Measurements from ENCODE around the gene TICRR. TPM values are rescaled to one million over a fixed set of nuclear protein-coding genes. Genes with fewer than 3 reads are reported as not detected.

Gene TICRR
- total and polyA plus RNA-seq, 3 experiments from 2014 or later, result 14.0 TPM; not detected in 1

DNA sequence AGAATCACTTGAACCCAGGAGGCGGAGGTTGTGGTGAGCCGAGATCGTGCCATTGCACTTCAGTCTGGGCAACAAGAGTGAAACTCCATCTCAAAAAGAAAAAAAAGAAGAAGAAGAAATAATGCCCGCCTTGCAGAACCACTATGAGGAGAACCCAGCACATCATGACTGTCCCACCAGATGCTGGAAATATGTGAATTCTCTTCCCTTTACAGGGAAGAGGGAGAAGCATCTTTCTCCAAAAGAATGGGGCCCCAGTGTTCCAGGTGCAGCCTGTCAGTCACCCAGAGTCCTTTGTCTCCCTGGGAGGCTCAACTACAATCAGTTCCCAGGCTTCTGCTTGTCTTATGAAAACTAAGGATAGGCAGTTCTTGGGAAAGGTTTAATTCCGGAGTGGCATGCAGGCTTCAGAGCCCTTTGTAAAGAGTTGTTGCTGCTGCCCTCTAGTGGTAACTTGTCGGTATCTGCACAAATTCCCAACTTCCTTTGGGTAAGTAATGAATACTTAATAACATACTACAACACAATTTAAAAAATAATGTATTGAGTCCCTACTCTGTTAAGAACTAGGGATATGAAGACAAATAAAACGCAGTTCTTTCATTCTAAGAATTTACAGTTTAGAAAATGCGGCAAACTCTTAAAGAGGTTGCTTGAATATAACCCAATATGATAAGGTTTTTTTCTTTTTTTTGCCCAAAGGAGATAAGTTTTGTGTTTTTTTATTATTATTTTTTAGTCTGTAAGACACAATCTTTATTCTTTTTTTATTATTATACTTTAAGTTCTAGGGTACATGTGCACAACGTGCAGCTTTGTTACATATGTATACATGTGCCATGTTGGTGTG lies 18.6 kb upstream of the TICRR start:
- Histone ChIP-seq H3K36me3 (ENCODE audit: insufficient read depth, low read length) (no peaks in the 10 kb centered on the region), H3K4me1 (ENCODE audit: insufficient read depth, low read length) (no peaks in the 10 kb centered on the region), H3K27me3 (ENCODE audit: insufficient read depth, low read length, poor library complexity, severe bottlenecking) (peaks cover 3% of the 10 kb centered on the region), H3K27ac (ENCODE audit: low read depth, low read length) (no peak overlapping the region), H3K9me3 (ENCODE audit: low read length) (no peaks in the 10 kb centered on the region), H3K4me3 (ENCODE audit: low read length) (no peak overlapping the region)
- H3K27me3 Mint-ChIP-seq, result peaks cover 8 to 16% of the 10 kb centered on the region in 2 donors
- no peak overlapping the region for H3K4me3 Mint-ChIP-seq
- H3K9me3 Mint-ChIP-seq, result no peaks in the 10 kb centered on the region
- no peaks in the 10 kb centered on the region for H3K36me3 Mint-ChIP-seq
- H3K27ac Mint-ChIP-seq, result no peak overlapping the region
- DNase-seq, result peak; percentile 14 to 57 (median 24)
- H3K4me1 Mint-ChIP-seq, result no peaks in the 10 kb centered on the region
- POLR2A ChIA-PET, result no interaction called here
- CTCF ChIA-PET, result no interaction called here

DNA sequence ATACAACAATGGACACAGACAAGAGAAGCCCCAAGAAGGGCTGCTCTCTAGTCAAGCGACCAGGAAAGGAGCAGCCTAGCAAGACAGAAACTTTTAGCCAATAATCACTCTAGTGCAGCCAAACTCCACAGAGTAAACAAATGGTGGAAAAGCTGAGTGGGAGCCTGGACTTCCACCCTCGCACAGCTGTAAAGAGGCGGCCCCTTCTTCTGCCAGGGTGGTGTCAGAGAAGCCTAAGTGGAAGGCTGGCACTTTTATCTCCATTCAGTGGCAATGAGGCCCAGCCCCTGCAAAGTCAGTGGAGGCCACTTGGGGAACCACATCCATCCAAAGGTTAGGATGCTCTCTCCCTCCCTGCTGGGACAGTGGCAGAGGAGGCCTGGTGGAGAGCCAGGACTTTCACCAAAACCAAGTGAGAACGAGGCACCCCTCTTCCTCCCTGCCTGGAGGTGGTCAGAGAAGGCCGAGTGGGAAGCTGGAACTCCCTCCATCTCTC lies 15.5 kb upstream of the TICRR start:
- H3K27ac Mint-ChIP-seq, result no peak overlapping the region
- no peaks in the 10 kb centered on the region for H3K9me3 Mint-ChIP-seq
- H3K9me3 ChIP-seq (ENCODE audit: low read length), result no peaks in the 10 kb centered on the region
- peaks cover 3% of the 10 kb centered on the region for H3K27me3 ChIP-seq (ENCODE audit: insufficient read depth, low read length, poor library complexity, severe bottlenecking)
- no peak overlapping the region for H3K4me3 ChIP-seq (ENCODE audit: low read length)
- no peaks in the 10 kb centered on the region for H3K36me3 ChIP-seq (ENCODE audit: insufficient read depth, low read length)
- ChIA-PET CTCF (no interaction called here), POLR2A (no interaction called here)
- DNase-seq, result no peak
- no peaks in the 10 kb centered on the region for H3K36me3 Mint-ChIP-seq
- peaks cover 8 to 20% of the 10 kb centered on the region in 2 donors for H3K27me3 Mint-ChIP-seq
- H3K4me3 Mint-ChIP-seq, result no peak overlapping the region
- H3K4me1 Mint-ChIP-seq, result no peaks in the 10 kb centered on the region
- no peak overlapping the region for H3K27ac ChIP-seq (ENCODE audit: low read depth, low read length)
- no peaks in the 10 kb centered on the region for H3K4me1 ChIP-seq (ENCODE audit: insufficient read depth, low read length)

DNA sequence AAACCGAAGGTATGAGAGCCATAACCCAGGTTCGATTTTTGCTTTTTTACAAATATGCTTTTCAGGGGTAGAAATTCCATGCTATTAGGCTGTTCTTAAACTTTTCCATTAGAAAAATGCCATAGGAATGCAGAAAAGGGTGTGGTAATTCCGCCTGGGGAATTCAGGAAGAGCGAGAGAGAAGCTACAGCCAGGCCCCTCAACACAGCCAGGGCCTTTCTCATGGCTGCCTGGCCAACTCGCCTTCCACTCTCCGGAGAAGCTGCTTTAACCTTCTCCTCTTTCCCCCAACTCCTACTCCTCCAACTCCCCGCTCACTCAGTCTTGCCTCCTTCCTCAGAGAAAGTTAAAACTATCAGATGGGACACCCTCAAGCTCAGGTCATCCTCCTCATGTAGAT lies 9.1 kb upstream of the TICRR start:
- H3K27me3 ChIP-seq (ENCODE audit: insufficient read depth, low read length, poor library complexity, severe bottlenecking), result no peaks in the 10 kb centered on the region
- H3K9me3 ChIP-seq (ENCODE audit: low read length), result no peaks in the 10 kb centered on the region
- Mint-ChIP-seq H3K27me3 (peaks cover 7 to 39% of the 10 kb centered on the region in 2 donors), H3K27ac (no peak overlapping the region), H3K4me3 (no peak overlapping the region), H3K9me3 (peaks cover 0 to 3% (median 0%) of the 10 kb centered on the region in 5 donors), H3K4me1 (no peaks in the 10 kb centered on the region), H3K36me3 (peaks cover 0 to 7% (median 0%) of the 10 kb centered on the region in 3 donors)
- no peak overlapping the region for H3K27ac ChIP-seq (ENCODE audit: low read depth, low read length)
- H3K4me3 ChIP-seq (ENCODE audit: low read length), result no peak overlapping the region
- POLR2A ChIA-PET, result no interaction called here
- no peaks in the 10 kb centered on the region for H3K4me1 ChIP-seq (ENCODE audit: insufficient read depth, low read length)
- DNase-seq, result no peak
- CTCF ChIA-PET, result no interaction called here
- no peaks in the 10 kb centered on the region for H3K36me3 ChIP-seq (ENCODE audit: insufficient read depth, low read length)

DNA sequence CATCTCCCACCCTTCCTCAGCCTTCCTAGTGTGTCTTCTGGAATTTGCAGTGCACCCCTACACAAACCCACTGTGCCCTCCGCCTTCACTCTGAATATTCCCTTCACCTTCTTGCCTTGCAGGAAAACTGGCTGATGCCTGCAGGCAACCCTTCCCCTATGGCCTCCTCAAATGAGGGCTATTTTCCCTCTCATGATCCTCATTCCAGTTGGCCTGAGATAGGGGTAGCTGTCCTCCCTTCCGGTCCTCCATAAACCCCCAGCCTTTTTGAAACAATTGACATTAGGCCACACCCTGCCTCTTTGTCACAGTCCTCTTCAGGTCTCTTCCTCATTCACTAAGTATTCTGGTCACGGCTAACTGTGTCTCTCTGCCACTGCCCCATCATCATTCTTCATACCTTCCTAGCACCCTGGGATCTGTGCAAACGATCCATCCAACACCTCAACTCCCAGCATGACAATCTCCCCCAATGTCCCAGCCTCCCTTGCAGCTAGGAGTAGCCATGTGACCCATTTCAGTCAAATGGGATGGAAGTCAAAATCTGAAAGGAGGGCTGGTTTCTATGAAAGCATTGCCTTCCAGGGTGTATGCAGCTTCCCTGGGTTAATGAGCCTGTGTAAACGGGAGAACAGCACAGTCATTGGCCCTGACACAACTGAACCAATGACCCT lies 8.5 kb upstream of the TICRR start:
- Mint-ChIP-seq H3K4me3 (no peak overlapping the region), H3K36me3 (peaks cover 0 to 7% (median 0%) of the 10 kb centered on the region in 3 donors), H3K27ac (peak overlapping the region in 1 of 8 donors; percentile 39), H3K27me3 (peaks cover 13 to 43% of the 10 kb centered on the region in 2 donors), H3K9me3 (peaks cover 0 to 3% (median 0%) of the 10 kb centered on the region in 5 donors), H3K4me1 (no peaks in the 10 kb centered on the region)
- Histone ChIP-seq H3K27me3 (ENCODE audit: insufficient read depth, low read length, poor library complexity, severe bottlenecking) (no peaks in the 10 kb centered on the region), H3K9me3 (ENCODE audit: low read length) (no peaks in the 10 kb centered on the region), H3K36me3 (ENCODE audit: insufficient read depth, low read length) (no peaks in the 10 kb centered on the region), H3K27ac (ENCODE audit: low read depth, low read length) (no peak overlapping the region), H3K4me1 (ENCODE audit: insufficient read depth, low read length) (no peaks in the 10 kb centered on the region), H3K4me3 (ENCODE audit: low read length) (no peak overlapping the region)
- POLR2A ChIA-PET, result no interaction called here
- no peak for DNase-seq
- CTCF ChIA-PET, result no interaction called here

DNA sequence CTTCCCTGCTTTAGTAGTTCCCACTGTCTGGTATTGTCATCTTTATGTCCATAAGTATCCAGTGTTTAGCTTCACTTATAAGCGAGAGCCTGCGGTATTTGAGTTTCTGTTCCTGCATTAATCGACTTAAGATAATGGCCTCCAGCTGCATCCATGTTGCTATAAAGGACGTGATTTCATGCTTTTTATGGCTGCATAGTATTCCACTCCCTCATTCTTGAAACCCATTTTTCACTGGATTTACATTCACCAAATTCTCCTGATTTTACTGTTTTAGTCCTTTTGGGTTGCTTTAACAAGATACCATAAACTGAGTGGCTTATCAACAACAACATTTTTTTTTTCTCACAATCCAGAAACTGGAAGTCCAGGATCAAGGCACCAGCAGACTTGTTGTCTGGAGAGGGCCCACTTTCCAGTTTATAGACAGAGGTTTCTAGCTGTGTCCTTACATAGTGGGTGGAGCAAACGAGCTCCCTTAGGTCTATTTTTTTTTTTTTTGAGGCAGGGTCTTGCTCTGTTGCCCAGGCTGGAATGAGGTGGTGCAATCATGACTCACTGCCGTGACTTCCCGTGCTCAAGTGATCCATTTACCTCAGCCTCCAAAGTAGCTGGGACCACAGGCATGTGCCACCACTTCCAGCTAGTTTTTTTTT lies 6.1 kb upstream of the TICRR start:
- CTCF ChIA-PET, result no interaction called here
- H3K4me1 ChIP-seq (ENCODE audit: insufficient read depth, low read length), result no peaks in the 10 kb centered on the region
- POLR2A ChIA-PET, result no interaction called here
- no peaks in the 10 kb centered on the region for H3K36me3 ChIP-seq (ENCODE audit: insufficient read depth, low read length)
- Mint-ChIP-seq H3K4me1 (no peaks in the 10 kb centered on the region), H3K9me3 (peaks cover 0 to 3% (median 0%) of the 10 kb centered on the region in 5 donors), H3K36me3 (peaks cover 0 to 7% (median 0%) of the 10 kb centered on the region in 3 donors), H3K27me3 (peaks cover 18 to 52% of the 10 kb centered on the region in 2 donors), H3K4me3 (no peak overlapping the region), H3K27ac (no peak overlapping the region)
- H3K9me3 ChIP-seq (ENCODE audit: low read length), result no peaks in the 10 kb centered on the region
- no peak overlapping the region for H3K27ac ChIP-seq (ENCODE audit: low read depth, low read length)
- no peak overlapping the region for H3K4me3 ChIP-seq (ENCODE audit: low read length)
- H3K27me3 ChIP-seq (ENCODE audit: insufficient read depth, low read length, poor library complexity, severe bottlenecking), result no peaks in the 10 kb centered on the region
- no peak for DNase-seq

DNA sequence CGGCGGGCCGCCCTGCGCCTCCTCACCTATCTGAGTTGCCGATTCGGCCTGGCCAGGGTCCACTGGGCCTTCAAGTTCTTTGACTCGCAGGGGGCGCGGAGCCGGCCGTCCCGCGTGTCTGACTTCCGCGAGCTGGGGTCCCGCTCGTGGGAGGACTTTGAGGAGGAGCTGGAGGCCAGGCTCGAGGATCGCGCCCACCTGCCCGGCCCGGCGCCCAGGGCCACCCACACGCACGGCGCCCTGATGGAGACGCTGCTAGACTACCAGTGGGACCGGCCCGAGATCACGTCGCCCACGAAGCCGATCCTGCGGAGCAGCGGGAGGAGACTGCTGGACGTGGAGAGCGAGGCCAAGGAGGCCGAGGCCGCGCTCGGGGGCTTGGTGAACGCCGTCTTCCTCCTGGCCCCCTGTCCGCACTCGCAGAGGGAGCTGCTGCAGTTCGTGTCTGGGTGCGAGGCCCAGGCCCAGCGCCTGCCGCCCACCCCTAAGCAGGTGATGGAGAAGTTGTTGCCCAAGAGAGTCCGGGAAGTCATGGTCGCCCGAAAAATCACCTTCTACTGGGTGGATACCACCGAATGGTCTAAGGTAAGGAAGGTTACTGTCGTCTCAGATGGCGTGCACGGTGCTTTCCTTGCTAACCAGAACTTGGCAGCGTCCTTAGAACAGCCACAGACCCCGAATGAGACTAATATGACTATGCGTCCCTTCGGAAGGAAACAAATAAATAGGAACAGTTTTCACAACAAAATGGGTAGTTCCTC lies 567 bp downstream of the TICRR start:
- Histone ChIP-seq H3K27me3 (ENCODE audit: insufficient read depth, low read length, poor library complexity, severe bottlenecking) (no peaks in the 10 kb centered on the region), H3K27ac (ENCODE audit: low read depth, low read length) (peak overlapping the region; percentile 61), H3K36me3 (ENCODE audit: insufficient read depth, low read length) (no peaks in the 10 kb centered on the region), H3K4me1 (ENCODE audit: insufficient read depth, low read length) (no peaks in the 10 kb centered on the region), H3K4me3 (ENCODE audit: low read length) (peak overlapping the region; percentile 91), H3K9me3 (ENCODE audit: low read length) (no peaks in the 10 kb centered on the region)
- Mint-ChIP-seq H3K9me3 (no peaks in the 10 kb centered on the region), H3K4me3 (peak overlapping the region; percentile 83 to 90 (median 84)), H3K36me3 (peaks cover 0 to 3% (median 0%) of the 10 kb centered on the region in 3 donors), H3K27ac (peak overlapping the region in 5 of 8 donors; percentile 23 to 70 (median 64)), H3K27me3 (peaks cover 11 to 18% of the 10 kb centered on the region in 2 donors), H3K4me1 (peaks cover 9 to 33% (median 17%) of the 10 kb centered on the region in 3 donors)
- DNase-seq, result peak in 4 of 5 donors; percentile 3 to 57 (median 14)
- CTCF ChIA-PET, result interaction anchor here (0.8 kb wide), 1 partner anchor 21 kb away, joined by 3 read pairs; no protein-coding TSS in a partner anchor
- POLR2A ChIA-PET, result no interaction called here

- Mint-ChIP-seq H3K4me1 (peaks cover 9 to 33% (median 17%) of the 10 kb centered on the region in 3 donors), H3K27me3 (peaks cover 8 to 17% of the 10 kb centered on the region in 2 donors), H3K9me3 (no peaks in the 10 kb centered on the region), H3K36me3 (peaks cover 0 to 3% (median 0%) of the 10 kb centered on the region in 3 donors), H3K27ac (peak overlapping the region in 5 of 8 donors; percentile 1 to 64 (median 31)), H3K4me3 (peak overlapping the region; percentile 72 to 90 (median 84))
- Histone ChIP-seq H3K9me3 (ENCODE audit: low read length) (no peaks in the 10 kb centered on the region), H3K36me3 (ENCODE audit: insufficient read depth, low read length) (no peaks in the 10 kb centered on the region), H3K27me3 (ENCODE audit: insufficient read depth, low read length, poor library complexity, severe bottlenecking) (no peaks in the 10 kb centered on the region), H3K27ac (ENCODE audit: low read depth, low read length) (peak overlapping the region; percentile 61), H3K4me1 (ENCODE audit: insufficient read depth, low read length) (no peaks in the 10 kb centered on the region), H3K4me3 (ENCODE audit: low read length) (peak overlapping the region; percentile 91)
- no peak for DNase-seq
- CTCF ChIA-PET, result no interaction called here
- POLR2A ChIA-PET, result no interaction called here
Observed at GRCh38 chr15:89576417-89576773, 1.1 kb downstream of the TICRR start.
